Measurements from ENCODE around the gene EEF2K. TPM values are rescaled to one million over a fixed set of nuclear protein-coding genes. Genes with fewer than 3 reads are reported as not detected.
"Not testable (repeated sequence)": the region's sequence is repeated elsewhere in the genome, so short reads cannot be mapped to it uniquely, and the experiment has no call there.

Gene EEF2K
- total RNA-seq, 4 donors from 2014 or later: 18.7 to 39.9 (median 21.2) TPM

DNA sequence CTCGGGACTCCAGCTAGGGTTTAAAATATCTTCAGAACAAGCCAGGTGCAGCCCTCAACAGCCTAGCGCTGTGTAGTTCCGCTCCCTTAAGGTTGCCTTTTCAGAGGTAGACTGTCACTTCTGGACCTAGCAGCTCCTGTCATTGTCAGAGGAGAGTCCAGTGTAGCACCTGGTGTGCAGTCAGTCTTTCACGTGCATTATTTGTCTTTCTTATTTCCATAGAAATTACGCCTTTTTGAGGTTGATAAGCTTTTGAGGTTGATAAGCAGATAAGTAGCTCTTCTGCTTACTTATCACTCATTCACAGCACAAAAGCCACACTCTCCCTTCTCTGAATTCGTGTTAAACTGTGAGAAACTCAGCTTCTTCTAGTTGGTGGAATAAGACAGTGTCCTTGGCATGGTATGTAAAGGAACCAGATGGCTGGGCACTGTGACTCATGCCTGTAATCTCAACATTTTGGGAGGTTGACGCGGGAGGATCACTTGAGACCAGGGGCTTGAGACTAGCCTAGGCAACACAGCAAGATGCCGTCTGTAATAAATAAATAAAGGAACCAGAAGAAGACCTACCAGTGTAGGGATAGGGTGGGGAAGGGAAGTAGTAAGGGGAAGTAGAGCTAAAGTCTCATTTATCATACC lies 10.2 kb downstream of the EEF2K start:
- Histone ChIP-seq H3K27me3 (no peaks in the 10 kb centered on the region), H3K4me1 (peaks cover 67 to 73% of the 10 kb centered on the region in 2 donors), H3K36me3 (no peaks in the 10 kb centered on the region), H3K4me3 (no peak overlapping the region), H3K9me3 (no peaks in the 10 kb centered on the region), H3K27ac (peak overlapping the region; percentile 90 to 95 (median 94))
- no peak for DNase-seq
- in situ Hi-C loops (cut with MboI; ENCODE audit: low sequenced_read_pairs in 4 of 4) (no loop called here), intact Hi-C loops (cut with DNase I; ENCODE audit: low total_unique reads) (loop anchor here (10.0 kb wide), 1 partner anchor 702 kb away; no protein-coding TSS in a partner anchor)
- TF ChIP-seq POLR2A (IDR thresholded peaks at IDR 0.05): peak in 1 of 2 donors; percentile 4
- TF ChIP-seq, protein P1, sequence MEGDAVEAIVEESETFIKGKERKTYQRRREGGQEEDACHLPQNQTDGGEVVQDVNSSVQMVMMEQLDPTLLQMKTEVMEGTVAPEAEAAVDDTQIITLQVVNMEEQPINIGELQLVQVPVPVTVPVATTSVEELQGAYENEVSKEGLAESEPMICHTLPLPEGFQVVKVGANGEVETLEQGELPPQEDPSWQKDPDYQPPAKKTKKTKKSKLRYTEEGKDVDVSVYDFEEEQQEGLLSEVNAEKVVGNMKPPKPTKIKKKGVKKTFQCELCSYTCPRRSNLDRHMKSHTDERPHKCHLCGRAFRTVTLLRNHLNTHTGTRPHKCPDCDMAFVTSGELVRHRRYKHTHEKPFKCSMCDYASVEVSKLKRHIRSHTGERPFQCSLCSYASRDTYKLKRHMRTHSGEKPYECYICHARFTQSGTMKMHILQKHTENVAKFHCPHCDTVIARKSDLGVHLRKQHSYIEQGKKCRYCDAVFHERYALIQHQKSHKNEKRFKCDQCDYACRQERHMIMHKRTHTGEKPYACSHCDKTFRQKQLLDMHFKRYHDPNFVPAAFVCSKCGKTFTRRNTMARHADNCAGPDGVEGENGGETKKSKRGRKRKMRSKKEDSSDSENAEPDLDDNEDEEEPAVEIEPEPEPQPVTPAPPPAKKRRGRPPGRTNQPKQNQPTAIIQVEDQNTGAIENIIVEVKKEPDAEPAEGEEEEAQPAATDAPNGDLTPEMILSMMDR (IDR thresholded peaks at IDR 0.05 in 4 of 5, conservative IDR thresholded peaks at IDR 0.05 in 1 of 5): no peak
- ATAC-seq: peak in 1 of 2 donors; percentile 23

DNA sequence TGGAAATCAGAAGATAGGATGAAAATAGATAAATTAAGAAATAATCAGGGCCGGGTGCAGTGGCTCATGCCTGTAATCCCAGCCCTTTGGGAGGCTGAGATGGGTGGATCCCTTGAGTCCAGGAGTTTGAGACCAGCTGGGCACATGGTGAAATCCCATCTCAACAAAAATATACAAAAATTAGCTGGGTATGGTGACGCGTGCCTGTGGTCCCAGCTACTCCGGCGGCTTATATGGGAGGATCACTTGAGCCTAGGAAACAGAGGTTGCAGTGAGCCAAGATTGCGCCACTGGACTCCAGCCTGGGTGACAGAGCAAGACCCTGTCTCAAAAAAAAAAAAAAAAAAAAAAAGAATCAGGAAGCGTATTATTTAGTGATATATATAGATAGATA lies 10.8 kb downstream of the EEF2K start:
- H3K9me3 ChIP-seq; H3K4me3 ChIP-seq; H3K36me3 ChIP-seq; in situ Hi-C loops (cut with MboI; ENCODE audit: low sequenced_read_pairs in 4 of 4); ATAC-seq; H3K27me3 ChIP-seq; DNase-seq: not testable (repeated sequence)
- H3K4me1 ChIP-seq: peaks cover 67 to 73% of the 10 kb centered on the region in 2 donors
- intact Hi-C loops (cut with DNase I; ENCODE audit: low total_unique reads): loop anchor here (10.0 kb wide), 1 partner anchor 702 kb away; no protein-coding TSS in a partner anchor
- peak overlapping the region; percentile 90 to 95 (median 94) for H3K27ac ChIP-seq

DNA sequence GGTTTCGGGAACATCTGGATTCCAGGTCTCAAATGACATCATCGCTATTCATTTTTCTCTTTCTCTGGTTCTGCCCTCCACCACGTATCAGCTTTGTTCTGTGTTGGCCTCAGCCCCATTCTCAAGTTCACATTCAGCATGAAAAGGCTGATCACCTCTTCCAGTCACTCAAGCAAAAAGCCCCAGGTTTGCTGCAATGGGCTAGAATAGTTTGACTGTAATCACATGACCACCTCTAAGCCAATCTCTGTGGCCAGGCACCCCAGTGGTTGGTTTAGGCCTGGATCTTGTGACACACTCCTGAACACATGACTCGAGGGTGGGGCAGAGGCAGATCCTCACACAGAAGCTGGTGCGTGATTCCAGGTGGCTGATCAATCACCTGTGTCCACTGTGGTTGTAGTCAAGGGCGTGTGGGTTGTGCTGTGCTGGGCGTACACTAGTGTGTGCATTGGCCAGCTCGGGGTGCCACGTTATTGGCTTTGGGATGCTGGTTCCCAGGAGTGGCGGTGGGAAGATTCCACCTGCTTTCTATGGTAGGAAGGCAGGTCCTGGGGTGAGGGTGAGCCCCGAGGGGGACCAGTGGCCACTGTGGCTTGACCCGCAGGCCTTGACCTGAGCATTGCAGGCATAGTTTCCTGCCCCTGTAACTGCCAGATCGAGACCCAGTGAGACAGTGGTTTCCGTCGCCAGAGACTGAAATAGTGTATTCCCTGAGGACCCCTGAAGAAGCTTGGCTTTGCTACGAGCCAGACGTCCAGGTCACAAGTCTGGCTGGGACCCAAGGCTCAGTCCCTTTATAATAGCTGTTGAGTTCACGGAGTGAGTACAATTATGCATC lies 12.0 kb downstream of the EEF2K start:
- in situ Hi-C loops (cut with MboI; ENCODE audit: low sequenced_read_pairs in 4 of 4): no loop called here
- Histone ChIP-seq H3K4me3 (no peak overlapping the region), H3K9me3 (no peaks in the 10 kb centered on the region), H3K4me1 (peaks cover 61 to 64% of the 10 kb centered on the region in 2 donors), H3K27me3 (no peaks in the 10 kb centered on the region), H3K36me3 (no peaks in the 10 kb centered on the region), H3K27ac (peak overlapping the region; percentile 90 to 95 (median 94))
- TF ChIP-seq, protein P1 (IDR thresholded peaks at IDR 0.05 in 4 of 5, conservative IDR thresholded peaks at IDR 0.05 in 1 of 5): no peak
- peak in 1 of 2 donors; percentile 10 for TF ChIP-seq POLR2A (IDR thresholded peaks at IDR 0.05)
- peak in 1 of 2 donors; percentile 14 for ATAC-seq
- DNase-seq: peak in 1 of 2 donors; percentile 57
- intact Hi-C loops (cut with DNase I; ENCODE audit: low total_unique reads): loop anchor here (10.0 kb wide), 1 partner anchor 703 kb away; no protein-coding TSS in a partner anchor

DNA sequence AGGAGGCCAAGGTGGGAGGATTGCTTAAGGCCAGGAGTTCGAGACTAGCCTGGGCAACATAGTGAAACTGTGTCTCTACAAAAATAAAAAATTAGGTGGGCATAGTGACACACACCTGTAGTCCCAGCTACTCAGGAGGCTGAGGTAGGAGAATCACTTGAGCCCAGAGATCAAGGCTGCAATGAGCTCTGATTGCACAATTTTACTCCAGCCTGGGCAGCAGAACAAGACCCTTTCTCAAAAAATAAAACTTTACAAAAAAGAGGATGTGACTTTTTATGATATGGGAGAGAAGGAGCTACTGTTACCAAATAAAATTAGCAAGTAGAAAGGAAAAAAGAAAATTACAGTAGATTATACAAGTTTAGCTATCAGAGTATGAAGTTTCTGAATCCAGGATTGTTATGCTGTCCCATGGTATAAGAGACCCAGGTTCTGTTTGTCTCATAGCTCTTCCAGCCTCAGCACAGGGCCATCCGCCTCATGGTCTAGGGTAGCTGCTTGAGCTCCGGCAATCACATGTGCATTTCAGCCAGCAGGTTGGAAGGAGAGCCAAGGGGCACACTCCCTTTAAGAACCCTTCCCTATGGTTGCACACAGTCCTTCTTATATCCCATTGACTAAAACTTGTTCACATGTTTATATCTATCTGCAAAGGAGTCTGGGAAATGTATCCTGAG lies 13.5 kb downstream of the EEF2K start:
- in situ Hi-C loops (cut with MboI; ENCODE audit: low sequenced_read_pairs in 4 of 4) (no loop called here), intact Hi-C loops (cut with DNase I; ENCODE audit: low total_unique reads) (loop anchor here (1.0 to 10.0 kb wide), 4 partner anchors 13 to 705 kb away; partner anchors contain the start of genes EEF2K and POLR3E)
- Histone ChIP-seq H3K36me3 (no peaks in the 10 kb centered on the region), H3K27me3 (no peaks in the 10 kb centered on the region), H3K4me3 (peak overlapping the region in 3 of 4 donors; percentile 14 to 42 (median 27)), H3K9me3 (no peaks in the 10 kb centered on the region), H3K27ac (peak overlapping the region; percentile 90 to 95 (median 94)), H3K4me1 (peaks cover 57 to 67% of the 10 kb centered on the region in 2 donors)
- DNase-seq (no peak), ATAC-seq (no peak)
- TF ChIP-seq POLR2A (IDR thresholded peaks at IDR 0.05): no peak
- TF ChIP-seq, protein P1 (IDR thresholded peaks at IDR 0.05 in 4 of 5, conservative IDR thresholded peaks at IDR 0.05 in 1 of 5): no peak

All from gastrocnemius medialis (tissue), 4 donors.